GM08714 (cell line): ENCODE data around the gene JAK3.
"Not testable (repeated sequence)": the region's sequence is repeated elsewhere in the genome, so short reads cannot be mapped to it uniquely, and the experiment has no call there.

Experiments
- H3K4me3 ChIP-seq: fragments of 200-500 bp; sonication (Bioruptor generic); 2 replicates; pipeline ENCODE4 v1.5.1; 2014; ENCODE audit warnings: mild to moderate bottlenecking, low read length, inconsistent platforms
- ZNF274 ChIP-seq: IDR thresholded peaks from 2 replicates; pipeline ENCODE4 v1.6.1; 2012; ENCODE audit warnings: mild to moderate bottlenecking, low read depth, low read length

Gene JAK3

GRCh38 chr19:17794412-17794730, 53.4 kb downstream of the JAK3 start:
- H3K4me3 ChIP-seq: no peak overlapping the region

GRCh38 chr19:17790059-17790780, 57.6 kb downstream of the JAK3 start:
- no peak for TF ChIP-seq ZNF274
- no peak overlapping the region for H3K4me3 ChIP-seq

More at GRCh38 chr19:17794412-17794730, 53.4 kb downstream of the JAK3 start:
- no peak for TF ChIP-seq ZNF274

- H3K4me3 ChIP-seq: no peak overlapping the region
- TF ChIP-seq ZNF274: no peak
These were observed 59.1 kb downstream of the JAK3 start for GRCh38 chr19:17788632-17789031.

GRCh38 chr19:17787274-17787913, 60.4 kb downstream of the JAK3 start:
- H3K4me3 ChIP-seq: no peak overlapping the region
- no peak for TF ChIP-seq ZNF274

- no peak for TF ChIP-seq ZNF274
- no peak overlapping the region for H3K4me3 ChIP-seq
These were observed 63.4 kb downstream of the JAK3 start for GRCh38 chr19:17784201-17785008.

GRCh38 chr19:17783721-17784120, 64.1 kb downstream of the JAK3 start:
- H3K4me3 ChIP-seq: not testable (repeated sequence)

- TF ChIP-seq ZNF274: no peak
- no peak overlapping the region for H3K4me3 ChIP-seq
These were observed 67.0 kb downstream of the JAK3 start for GRCh38 chr19:17780781-17781180.

GRCh38 chr19:17778968-17779929, 68.5 kb downstream of the JAK3 start:
- TF ChIP-seq ZNF274: no peak

GRCh38 chr19:17778251-17778967, 69.4 kb downstream of the JAK3 start:
- no peak for TF ChIP-seq ZNF274
- no peak overlapping the region for H3K4me3 ChIP-seq

More at GRCh38 chr19:17778968-17779929, 68.5 kb downstream of the JAK3 start:
- H3K4me3 ChIP-seq: no peak overlapping the region

GRCh38 chr19:17777840-17778239, 69.9 kb downstream of the JAK3 start:
- not testable (repeated sequence) for H3K4me3 ChIP-seq

GRCh38 chr19:17775991-17776803, 71.6 kb downstream of the JAK3 start:
- H3K4me3 ChIP-seq: no peak overlapping the region
- no peak for TF ChIP-seq ZNF274

- H3K4me3 ChIP-seq: no peak overlapping the region
- TF ChIP-seq ZNF274: no peak
These were observed 72.4 kb downstream of the JAK3 start for GRCh38 chr19:17775245-17775927.
